ENCODE data around the gene COL4A5.
A peak's percentile ranks its signal among the peaks of the same experiment; 100 is the strongest.

The COL4A5 gene

DNA sequence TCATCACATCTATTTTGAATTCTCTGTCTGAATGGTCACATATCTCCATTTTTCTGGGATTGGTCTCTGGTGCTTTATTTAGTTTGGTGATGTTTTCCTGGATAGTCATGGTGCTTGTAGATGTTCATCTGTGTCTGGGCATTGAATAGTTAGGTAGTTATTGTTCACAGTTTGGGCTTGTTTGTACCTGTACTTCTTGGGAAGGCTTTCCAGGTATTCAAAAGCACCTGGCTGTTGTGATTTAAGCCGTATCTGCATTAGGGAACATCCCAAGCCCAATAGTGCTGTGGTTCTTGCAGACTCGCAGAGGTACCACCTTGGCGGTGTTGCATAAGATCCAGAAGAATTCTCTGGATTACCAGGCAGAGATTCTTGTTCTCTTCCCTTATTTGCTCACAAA is 44.6 kb downstream of the COL4A5 start:
- ChIA-PET POLR2A (no interaction called here), CTCF (no interaction called here)

DNA sequence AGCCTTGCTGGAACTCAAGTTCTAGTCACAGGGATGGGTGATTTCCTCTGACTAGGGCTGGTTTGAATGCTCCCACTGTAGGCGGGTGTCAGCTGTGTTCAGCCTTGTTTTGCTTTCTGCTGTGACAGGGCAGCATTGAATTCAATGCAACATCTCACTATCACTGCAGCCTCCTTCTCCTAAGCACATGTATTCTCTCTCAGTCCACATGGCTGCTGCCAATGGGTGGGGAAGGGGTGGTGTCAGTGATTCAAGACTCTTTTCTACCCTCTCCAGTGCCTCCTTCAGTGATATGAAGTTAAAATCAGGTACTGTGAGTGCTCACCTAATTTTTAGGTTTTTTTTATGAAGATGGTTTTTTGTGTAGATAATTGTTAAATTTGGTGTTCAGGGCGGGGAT is 46.3 kb downstream of the COL4A5 start:
- DNase-seq (ENCODE audit: low read depth, low spot score), result no peak
- TF ChIP-seq, protein P1, sequence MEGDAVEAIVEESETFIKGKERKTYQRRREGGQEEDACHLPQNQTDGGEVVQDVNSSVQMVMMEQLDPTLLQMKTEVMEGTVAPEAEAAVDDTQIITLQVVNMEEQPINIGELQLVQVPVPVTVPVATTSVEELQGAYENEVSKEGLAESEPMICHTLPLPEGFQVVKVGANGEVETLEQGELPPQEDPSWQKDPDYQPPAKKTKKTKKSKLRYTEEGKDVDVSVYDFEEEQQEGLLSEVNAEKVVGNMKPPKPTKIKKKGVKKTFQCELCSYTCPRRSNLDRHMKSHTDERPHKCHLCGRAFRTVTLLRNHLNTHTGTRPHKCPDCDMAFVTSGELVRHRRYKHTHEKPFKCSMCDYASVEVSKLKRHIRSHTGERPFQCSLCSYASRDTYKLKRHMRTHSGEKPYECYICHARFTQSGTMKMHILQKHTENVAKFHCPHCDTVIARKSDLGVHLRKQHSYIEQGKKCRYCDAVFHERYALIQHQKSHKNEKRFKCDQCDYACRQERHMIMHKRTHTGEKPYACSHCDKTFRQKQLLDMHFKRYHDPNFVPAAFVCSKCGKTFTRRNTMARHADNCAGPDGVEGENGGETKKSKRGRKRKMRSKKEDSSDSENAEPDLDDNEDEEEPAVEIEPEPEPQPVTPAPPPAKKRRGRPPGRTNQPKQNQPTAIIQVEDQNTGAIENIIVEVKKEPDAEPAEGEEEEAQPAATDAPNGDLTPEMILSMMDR (IDR thresholded peaks at IDR 0.05; ENCODE audit: insufficient read depth, low read length, missing control alignments), result no peak
- ChIA-PET POLR2A (no interaction called here), CTCF (no interaction called here)
- H3K4me3 ChIP-seq (ENCODE audit: low read depth, low read length), result no peak overlapping the region

More for the DNA sequence above, 44.6 kb downstream of the COL4A5 start:
- DNase-seq (ENCODE audit: low read depth, low spot score), result no peak
- no peak overlapping the region for H3K4me3 ChIP-seq (ENCODE audit: low read depth, low read length)
- TF ChIP-seq, protein P1 (IDR thresholded peaks at IDR 0.05; ENCODE audit: insufficient read depth, low read length, missing control alignments), result no peak

DNA sequence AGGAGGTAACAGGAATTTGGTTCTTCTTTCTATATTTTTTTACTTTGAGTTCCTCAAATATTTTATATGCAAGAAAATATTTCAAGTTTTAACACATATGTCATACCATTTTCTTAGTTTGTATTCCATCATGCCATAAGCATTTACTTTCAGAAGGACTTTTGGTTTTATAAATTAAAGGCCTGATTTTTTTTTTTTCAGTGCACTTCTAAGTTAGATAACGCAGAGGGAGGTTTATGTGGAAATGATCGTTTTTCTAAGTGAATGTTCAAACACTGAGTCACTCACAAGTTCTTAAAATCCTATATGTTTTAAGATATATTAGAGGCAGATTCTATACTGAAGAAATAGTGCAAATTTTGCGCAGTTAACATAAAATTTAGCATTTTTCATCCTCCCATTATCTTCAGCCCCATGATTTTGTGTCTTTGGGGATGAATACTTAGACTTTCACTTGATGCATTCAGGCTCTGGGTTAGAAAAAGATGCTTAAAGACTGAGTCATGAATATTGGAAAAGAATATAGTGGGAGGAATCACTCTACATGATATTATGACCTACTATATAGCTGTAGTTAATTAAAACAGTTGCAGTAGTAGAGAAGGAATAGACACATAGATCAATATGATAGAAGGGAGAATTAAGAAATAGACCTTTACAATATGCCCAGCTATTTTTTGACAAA is 54.9 kb downstream of the COL4A5 start:
- CTCF ChIA-PET, result no interaction called here
- no peak overlapping the region for H3K4me3 ChIP-seq (ENCODE audit: low read depth, low read length)
- TF ChIP-seq, protein P1 (IDR thresholded peaks at IDR 0.05; ENCODE audit: insufficient read depth, low read length, missing control alignments), result no peak
- no peak for DNase-seq (ENCODE audit: low read depth, low spot score)
- POLR2A ChIA-PET, result no interaction called here

DNA sequence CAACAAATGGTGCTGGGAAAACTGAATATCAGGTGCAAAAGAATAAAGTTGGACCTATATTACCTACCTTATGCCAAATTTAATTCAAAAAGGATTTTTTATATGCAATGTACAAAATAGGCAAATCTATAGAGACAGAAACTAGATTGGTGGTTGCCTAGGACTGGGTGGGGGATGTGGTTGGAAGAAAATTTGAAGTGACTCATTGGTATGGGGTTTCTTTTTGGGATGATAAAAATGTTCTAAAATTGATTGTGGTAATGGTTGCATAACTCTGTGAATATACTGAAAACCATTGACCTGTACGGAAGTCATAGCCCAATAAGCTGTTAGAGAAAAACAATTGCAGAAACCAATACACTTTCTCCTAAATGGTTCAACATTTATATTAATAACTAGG is 72.1 kb downstream of the COL4A5 start:
- TF ChIP-seq, protein P1 (IDR thresholded peaks at IDR 0.05; ENCODE audit: insufficient read depth, low read length, missing control alignments), result no peak
- DNase-seq (ENCODE audit: low read depth, low spot score), result no peak
- no peak overlapping the region for H3K4me3 ChIP-seq (ENCODE audit: low read depth, low read length)
- ChIA-PET POLR2A (no interaction called here), CTCF (no interaction called here)

DNA sequence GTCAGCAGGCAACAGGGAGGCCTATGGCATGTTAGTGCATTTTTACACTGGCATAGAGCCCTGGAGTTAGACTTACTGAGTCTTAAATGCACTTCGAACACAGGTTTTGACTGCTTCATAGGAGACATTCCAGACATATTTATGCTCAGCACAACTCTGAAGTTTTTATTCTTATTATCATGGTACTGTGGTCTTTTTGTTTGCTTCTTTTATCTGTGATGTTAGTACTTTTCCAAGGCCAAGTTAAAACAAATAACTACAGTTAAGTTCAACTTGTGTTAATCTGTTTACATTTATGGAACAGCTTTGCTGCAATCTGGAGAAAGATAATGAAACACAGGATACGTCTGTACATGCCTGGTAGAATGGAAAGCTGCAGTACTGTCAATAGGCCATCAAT is 76.5 kb downstream of the COL4A5 start:
- TF ChIP-seq, protein P1 (IDR thresholded peaks at IDR 0.05; ENCODE audit: insufficient read depth, low read length, missing control alignments), result no peak
- ChIA-PET POLR2A (no interaction called here), CTCF (no interaction called here)
- H3K4me3 ChIP-seq (ENCODE audit: low read depth, low read length), result no peak overlapping the region
- peak; percentile 24 for DNase-seq (ENCODE audit: low read depth, low spot score)

DNA sequence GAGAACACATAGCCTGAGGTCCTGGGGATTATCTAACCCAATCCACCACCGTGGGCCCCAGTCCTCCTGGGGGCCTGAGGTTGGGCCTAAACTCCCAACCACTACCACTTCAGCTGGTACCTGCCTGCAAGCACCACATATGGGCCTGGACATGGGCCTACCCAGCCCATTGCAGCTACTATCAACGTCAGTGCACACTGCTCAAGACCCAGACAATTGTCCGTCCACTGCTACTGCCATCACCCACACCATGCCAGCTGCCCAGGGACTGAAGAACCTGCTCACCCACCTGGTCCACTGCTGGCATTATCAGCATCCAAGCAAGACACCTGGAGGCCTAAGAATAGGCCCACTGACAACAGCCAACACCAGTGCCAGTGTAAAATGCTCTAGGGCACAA is 88.1 kb downstream of the COL4A5 start:
- TF ChIP-seq, protein P1 (IDR thresholded peaks at IDR 0.05; ENCODE audit: insufficient read depth, low read length, missing control alignments), result no peak
- DNase-seq (ENCODE audit: low read depth, low spot score), result no peak
- CTCF ChIA-PET, result no interaction called here
- no peak overlapping the region for H3K4me3 ChIP-seq (ENCODE audit: low read depth, low read length)
- POLR2A ChIA-PET, result no interaction called here
